ENCODE data around the gene LRMDA. TPM values are rescaled to one million over a fixed set of nuclear protein-coding genes. Genes with fewer than 3 reads are reported as not detected.

The LRMDA gene
- total and polyA plus RNA-seq, 2 donors (not counting 1 experiment from before 2014, with no cell fraction given) = 0.12 TPM; not detected in 1

DNA sequence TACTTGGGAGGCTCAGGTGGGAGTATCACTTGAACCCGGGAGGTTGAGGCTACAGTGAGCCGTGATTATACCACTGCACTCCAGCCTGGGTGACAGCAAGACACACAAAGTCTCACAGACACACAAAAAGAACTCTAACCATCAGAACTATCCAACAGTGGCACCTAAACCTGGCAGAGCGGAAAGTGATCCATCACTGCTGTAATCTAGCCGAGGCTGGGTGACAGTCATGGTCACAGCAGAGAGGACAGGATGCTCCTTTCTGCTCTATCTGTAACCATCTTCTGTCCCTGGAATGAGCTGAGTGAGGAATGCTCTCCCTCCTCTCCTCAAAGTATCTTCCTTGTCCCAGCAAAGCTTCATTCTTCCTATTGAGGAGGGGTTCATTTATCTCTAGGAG, 656.6 kb downstream of the LRMDA start:
- TF ChIP-seq CTCF (IDR thresholded peaks at IDR 0.05) (no peak), EZH2 (IDR thresholded peaks at IDR 0.05; ENCODE audit: borderline replicate concordance, insufficient read depth, low read depth, low read length, poor library complexity, severe bottlenecking) (no peak)
- Mint-ChIP-seq H3K4me1 (no peaks in the 10 kb centered on the region), H3K9me3 (ENCODE audit: insufficient read depth) (no peaks in the 10 kb centered on the region), H3K4me3 (no peak overlapping the region), H3K27ac (no peak overlapping the region), H3K27me3 (peaks cover 3% of the 10 kb centered on the region)
- intact Hi-C loops (cut with micrococcal nuclease) = no loop called here
- H4K20me1 ChIP-seq (ENCODE audit: control insufficient read depth, insufficient read depth, low read length, poor library complexity, severe bottlenecking) = no peaks in the 10 kb centered on the region
- H3K27ac ChIP-seq (ENCODE audit: low read length in 2 of 2) = no peak overlapping the region
- no peaks in the 10 kb centered on the region for H3K79me2 ChIP-seq (ENCODE audit: control insufficient read depth, insufficient read depth, low read length)
- DNase-seq = no peak
- H3K4me3 ChIP-seq (ENCODE audit: control extremely low read depth in 1 of 5, extremely low read depth in 1 of 5, insufficient read depth in 1 of 5, low read depth in 2 of 5, low read length in 4 of 5) = no peak overlapping the region
- 91% methylated on average over 4 of the region's 4 CpGs for WGBS (ENCODE audit: insufficient coverage)
- H3K9ac ChIP-seq (ENCODE audit: low read length) = no peak overlapping the region
- no peak for ATAC-seq (ENCODE audit: low read depth)
- no peak overlapping the region for H2AFZ ChIP-seq (ENCODE audit: insufficient read depth, low read depth, low read length, poor library complexity, severe bottlenecking)
- no peaks in the 10 kb centered on the region for H3K27me3 ChIP-seq (replicated peaks in 1 of 4; ENCODE audit: control extremely low read depth in 1 of 4, control insufficient read depth in 3 of 4, insufficient read depth in 4 of 4, low read length in 3 of 4)
- POLR2A ChIA-PET = no interaction called here
- CTCF ChIA-PET = no interaction called here
- H3K4me1 ChIP-seq (ENCODE audit: control insufficient read depth in 2 of 2, insufficient read depth in 2 of 2, low read length in 2 of 2) = no peaks in the 10 kb centered on the region
- peaks cover 0 to 6% (median 0%) of the 10 kb centered on the region in 3 donors for H3K9me3 ChIP-seq (ENCODE audit: control extremely low read depth in 1 of 3, control insufficient read depth in 2 of 3, insufficient read depth in 1 of 3, low read length in 2 of 3)
- H3K4me2 ChIP-seq (replicated peaks; ENCODE audit: low read depth, low read length, poor library complexity, severe bottlenecking) = no peak overlapping the region
- H3K36me3 ChIP-seq (replicated peaks in 1 of 2; ENCODE audit: control extremely low read depth in 1 of 2, control insufficient read depth in 1 of 2, extremely low read depth in 1 of 2, insufficient read depth in 2 of 2, low read length in 1 of 2) = no peaks in the 10 kb centered on the region

DNA sequence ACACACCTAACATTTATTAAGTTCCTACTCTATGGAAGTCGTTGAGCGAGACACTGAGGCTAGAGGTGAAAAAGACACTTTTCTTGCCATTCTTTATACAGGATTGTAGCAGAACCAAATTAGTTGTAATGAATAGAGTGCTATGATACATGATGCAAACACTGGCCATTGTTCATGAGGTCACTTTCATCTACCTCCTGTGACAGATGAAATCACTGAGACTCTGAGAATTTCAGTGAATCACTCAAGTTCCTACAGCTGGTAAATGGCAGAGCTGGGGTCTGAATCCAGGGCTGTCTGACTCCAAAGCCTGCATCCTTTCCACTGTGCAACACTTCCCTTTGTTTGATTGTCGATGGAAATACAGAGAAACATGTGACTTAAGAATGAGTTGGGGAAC, 657.6 kb downstream of the LRMDA start:
- H3K4me1 Mint-ChIP-seq = no peaks in the 10 kb centered on the region
- Histone ChIP-seq H3K4me1 (ENCODE audit: control insufficient read depth in 2 of 2, insufficient read depth in 2 of 2, low read length in 2 of 2) (no peaks in the 10 kb centered on the region), H3K27me3 (replicated peaks in 1 of 4; ENCODE audit: control extremely low read depth in 1 of 4, control insufficient read depth in 3 of 4, insufficient read depth in 4 of 4, low read length in 3 of 4) (no peaks in the 10 kb centered on the region), H3K9ac (ENCODE audit: low read length) (no peak overlapping the region), H3K27ac (ENCODE audit: low read length in 2 of 2) (no peak overlapping the region), H3K79me2 (ENCODE audit: control insufficient read depth, insufficient read depth, low read length) (no peaks in the 10 kb centered on the region), H4K20me1 (ENCODE audit: control insufficient read depth, insufficient read depth, low read length, poor library complexity, severe bottlenecking) (no peaks in the 10 kb centered on the region), H3K9me3 (ENCODE audit: control extremely low read depth in 1 of 3, control insufficient read depth in 2 of 3, insufficient read depth in 1 of 3, low read length in 2 of 3) (no peaks in the 10 kb centered on the region), H2AFZ (ENCODE audit: insufficient read depth, low read depth, low read length, poor library complexity, severe bottlenecking) (no peak overlapping the region), H3K36me3 (replicated peaks in 1 of 2; ENCODE audit: control extremely low read depth in 1 of 2, control insufficient read depth in 1 of 2, extremely low read depth in 1 of 2, insufficient read depth in 2 of 2, low read length in 1 of 2) (no peaks in the 10 kb centered on the region), H3K4me3 (ENCODE audit: control extremely low read depth in 1 of 5, extremely low read depth in 1 of 5, insufficient read depth in 1 of 5, low read depth in 2 of 5, low read length in 4 of 5) (no peak overlapping the region), H3K4me2 (replicated peaks; ENCODE audit: low read depth, low read length, poor library complexity, severe bottlenecking) (no peak overlapping the region)
- ChIA-PET POLR2A (no interaction called here), CTCF (no interaction called here)
- ATAC-seq (ENCODE audit: low read depth) = no peak
- H3K27me3 Mint-ChIP-seq = peaks cover 3% of the 10 kb centered on the region
- no peak overlapping the region for H3K27ac Mint-ChIP-seq
- TF ChIP-seq CTCF (IDR thresholded peaks at IDR 0.05) (no peak), EZH2 (IDR thresholded peaks at IDR 0.05; ENCODE audit: borderline replicate concordance, insufficient read depth, low read depth, low read length, poor library complexity, severe bottlenecking) (no peak)
- WGBS (ENCODE audit: insufficient coverage) = no CpG with 5 or more reads among the region's 3 CpGs
- H3K4me3 Mint-ChIP-seq = no peak overlapping the region
- intact Hi-C loops (cut with micrococcal nuclease) = no loop called here
- no peak for DNase-seq
- H3K9me3 Mint-ChIP-seq (ENCODE audit: insufficient read depth) = no peaks in the 10 kb centered on the region
